Stimulated activated CD4-positive, alpha-beta T cell treated with anti-CD3 and anti-CD28 coated beads, TNF-alpha, amount 100 ng/mL, for 4 hours (primary cell): ENCODE results near the gene TUBA1B.

Source experiments
- DNase-seq, 3 experiments: peaks; one replicate each; pipeline ENCODE4 v3.0.0-alpha.2; 2020; ENCODE audit warnings: low read depth in 3 of 3

TUBA1B gene

GRCh38 chr12:49126852-49127763 is 4.1 kb downstream of the TUBA1B start:
- no peak for DNase-seq

GRCh38 chr12:49121047-49121696 is 10.0 kb downstream of the TUBA1B start:
- no peak for DNase-seq

- DNase-seq, result no peak
Observed at GRCh38 chr12:49111206-49111605, 20.0 kb downstream of the TUBA1B start.

- DNase-seq, result peak; percentile 69 to 93 (median 89)
Observed at GRCh38 chr12:49110464-49111155, 20.6 kb downstream of the TUBA1B start, which contains the start of gene LMBR1L. LMBR1L (minus strand) TSS chr12:49110847; CDS start chr12:49110555, 292 bp downstream.

GRCh38 chr12:49109641-49110463 is 21.3 kb downstream of the TUBA1B start:
- no peak for DNase-seq

GRCh38 chr12:49108958-49109404 is 22.2 kb downstream of the TUBA1B start:
- DNase-seq, result no peak

GRCh38 chr12:49105504-49106084 is 25.6 kb downstream of the TUBA1B start:
- DNase-seq, result no peak

GRCh38 chr12:49104822-49105221 is 26.4 kb downstream of the TUBA1B start:
- DNase-seq, result no peak

GRCh38 chr12:49100380-49100779 is 30.8 kb downstream of the TUBA1B start:
- no peak for DNase-seq

- DNase-seq, result no peak
Observed at GRCh38 chr12:49098703-49099102, 32.5 kb downstream of the TUBA1B start.

GRCh38 chr12:49098035-49098451 is 33.2 kb downstream of the TUBA1B start:
- DNase-seq, result peak in 2 of 3 experiments; percentile 37 to 57

- no peak for DNase-seq
Observed at GRCh38 chr12:49097381-49097780, 33.8 kb downstream of the TUBA1B start.

- no peak for DNase-seq
Observed at GRCh38 chr12:49094975-49095365, 36.2 kb downstream of the TUBA1B start.

GRCh38 chr12:49094160-49094974 is 36.8 kb downstream of the TUBA1B start, which contains the start of gene DHH:
DHH (minus strand) TSS chr12:49094801; CDS start chr12:49094512, 289 bp downstream.
- no peak for DNase-seq

GRCh38 chr12:49093792-49094159 is 37.4 kb downstream of the TUBA1B start:
- DNase-seq, result no peak

GRCh38 chr12:49092816-49093406 is 38.3 kb downstream of the TUBA1B start:
- DNase-seq, result no peak

GRCh38 chr12:49092086-49092815 is 38.9 kb downstream of the TUBA1B start:
- peak; percentile 48 to 55 (median 52) for DNase-seq

- DNase-seq, result no peak
Observed at GRCh38 chr12:49091836-49092085, 39.4 kb downstream of the TUBA1B start.
